ENCODE results near the gene DARS1. TPM values are rescaled to one million over a fixed set of nuclear protein-coding genes. Genes with fewer than 3 reads are reported as not detected.

DARS1 gene
- total and polyA plus RNA-seq, 2 experiments from 2014 or later = 115 to 148 TPM

- Histone ChIP-seq H3F3A (replicated peaks; ENCODE audit: low read depth) (no peaks in the 10 kb centered on the region), H2AFZ (no peak overlapping the region), H3K4me1 (ENCODE audit: insufficient read depth) (no peaks in the 10 kb centered on the region; the same call in none of the 2 replicates), H3K27ac (ENCODE audit: low read depth) (no peak overlapping the region), H4K20me1 (replicated peaks; ENCODE audit: insufficient read depth) (no peaks in the 10 kb centered on the region), H3K36me3 (ENCODE audit: insufficient read depth) (no peaks in the 10 kb centered on the region), H3K9me2 (ENCODE audit: insufficient read depth) (no peaks in the 10 kb centered on the region), H3K4me2 (no peak overlapping the region), H3K4me3 (no peak overlapping the region), H3K79me2 (replicated peaks; ENCODE audit: insufficient read depth) (no peaks in the 10 kb centered on the region), H3K27me3 (ENCODE audit: insufficient read depth) (no peaks in the 10 kb centered on the region)
- Mint-ChIP-seq H3K4me1 (peaks cover 22% of the 10 kb centered on the region), H3K9me3 (no peaks in the 10 kb centered on the region), H3K36me3 (ENCODE audit: low read depth) (no peaks in the 10 kb centered on the region), H3K27me3 (ENCODE audit: insufficient read depth, low read depth, poor library complexity) (peaks cover 2% of the 10 kb centered on the region), H3K27ac (no peak overlapping the region), H3K4me3 (no peak overlapping the region)
- TF ChIP-seq JUNB (IDR thresholded peaks at IDR 0.05; ENCODE audit: unreplicated experiment) = no peak
- TF ChIP-seq REST (IDR thresholded peaks at IDR 0.05; ENCODE audit: unreplicated experiment) = no peak
- no peak for TF ChIP-seq ETS1 (IDR thresholded peaks at IDR 0.05)
- no peak for TF ChIP-seq CTCF (conservative IDR thresholded peaks at IDR 0.05; ENCODE audit: low read depth in 2 of 2)
- TF ChIP-seq CREB1 (CRISPR knock-in tag; IDR thresholded peaks at IDR 0.05; ENCODE audit: low read depth) = no peak
- no peak for TF ChIP-seq ZNF114 (CRISPR knock-in tag; IDR thresholded peaks at IDR 0.05)
- no peak for TF ChIP-seq EZH2phosphoT487 (IDR thresholded peaks at IDR 0.05; ENCODE audit: unreplicated experiment)
- TF ChIP-seq ZNF331 (CRISPR knock-in tag; IDR thresholded peaks at IDR 0.05; ENCODE audit: low read depth) = no peak
- TF ChIP-seq NANOG (IDR thresholded peaks at IDR 0.05; ENCODE audit: borderline replicate concordance) = no peak
- TF ChIP-seq POLR2AphosphoS5 (IDR thresholded peaks at IDR 0.05; ENCODE audit: low read depth) = no peak
- TF ChIP-seq ZNF462 (CRISPR knock-in tag; IDR thresholded peaks at IDR 0.05) = no peak
- TF ChIP-seq EZH2 (IDR thresholded peaks at IDR 0.05; ENCODE audit: low read depth, unreplicated experiment) = no peak
- no peak for TF ChIP-seq STAT1 (IDR thresholded peaks at IDR 0.05; ENCODE audit: unreplicated experiment)
- no peak for DNase-seq (ENCODE audit: low spot score)
- no peak for ATAC-seq
These were observed 30.3 kb upstream of the DARS1 start for GRCh38 chr2:136015699-136016098.

Data from GM23338 (cell line).